22Rv1 (cell line): Measurements from ENCODE around the gene NELL2.

Experiments used
- CTCF ChIP-seq: fragments of 450-650 bp; IDR thresholded peaks from 2 replicates; pipeline ENCODE4 v1.5.1; 2017; ENCODE audit warnings: mild to moderate bottlenecking
- ZFX ChIP-seq: fragments of 450-650 bp; IDR thresholded peaks from 2 replicates; pipeline ENCODE4 v1.6.1; 2017; ENCODE audit warnings: antibody characterized with exemption, borderline replicate concordance

DNA sequence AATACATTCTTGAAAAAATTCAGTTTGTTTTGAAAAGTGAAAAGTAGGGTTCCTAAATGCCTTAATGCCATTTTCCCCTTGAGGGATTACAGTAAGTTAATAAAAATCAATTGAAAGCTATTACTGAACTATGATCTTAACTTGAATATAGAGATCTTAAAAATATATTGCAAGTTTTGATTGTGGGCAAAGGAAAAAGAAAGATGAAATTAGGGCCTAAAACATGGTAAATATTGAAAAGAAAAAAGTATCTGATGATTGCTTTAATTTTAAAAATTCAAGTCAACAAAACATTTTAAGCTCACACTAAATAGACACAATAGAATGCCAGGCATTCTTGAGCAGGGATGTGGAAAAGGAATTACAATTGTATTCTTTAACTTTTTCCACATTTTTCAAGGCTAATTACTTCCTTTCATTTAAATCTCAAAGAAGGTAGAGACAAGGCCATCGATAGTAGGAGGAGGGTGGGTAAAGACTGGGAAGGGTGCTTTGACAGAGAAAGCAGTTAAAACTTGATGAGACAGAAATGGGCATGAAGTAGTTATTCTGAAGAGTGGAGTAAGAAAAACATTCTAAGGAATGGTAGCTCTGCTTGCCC is 294.4 kb downstream of the NELL2 start:
- TF ChIP-seq CTCF (no peak), ZFX (no peak)
